Measurements from ENCODE around the gene FAM13B.

The FAM13B gene

GRCh38 chr5:138064526-138064925, 31.6 kb upstream of the FAM13B start:
- TF ChIP-seq CTCF (IDR thresholded peaks at IDR 0.05) = no peak

- no peak for TF ChIP-seq CTCF (IDR thresholded peaks at IDR 0.05)
These were observed 22.1 kb upstream of the FAM13B start for GRCh38 chr5:138054847-138055558.

- no peak for TF ChIP-seq CTCF (IDR thresholded peaks at IDR 0.05)
These were observed 21.3 kb upstream of the FAM13B start for GRCh38 chr5:138054206-138054605.

- no peak for TF ChIP-seq CTCF (IDR thresholded peaks at IDR 0.05)
These were observed 20.7 kb upstream of the FAM13B start for GRCh38 chr5:138053554-138053953.

- no peak for TF ChIP-seq CTCF (IDR thresholded peaks at IDR 0.05)
These were observed 18.8 kb upstream of the FAM13B start for GRCh38 chr5:138051441-138052296.

GRCh38 chr5:138038826-138039225, 5.9 kb upstream of the FAM13B start:
- no peak for TF ChIP-seq CTCF (IDR thresholded peaks at IDR 0.05)

GRCh38 chr5:138037907-138038633, 5.2 kb upstream of the FAM13B start:
- no peak for TF ChIP-seq CTCF (IDR thresholded peaks at IDR 0.05)

Data from LNCAP (cell line).